B cell (primary cell): Measurements from ENCODE around the gene PARD3. TPM values are rescaled to one million over a fixed set of nuclear protein-coding genes. Genes with fewer than 3 reads are reported as not detected.

Experiments used
- ATAC-seq: fragments of 200-7000 bp; cut with Tn5 transposase; one replicate; pipeline ENCODE4 v1.10.0; 2021; ENCODE audit warnings: low read depth, mild to moderate bottlenecking, moderate number of reproducible peaks, moderate library complexity
- CTCF ChIA-PET: fragments of 350-600 bp; sonication (Branson Sonifier 250); formaldehyde crosslinking; loops from one replicate; lab custom pipeline; 2021; ENCODE audit warnings: antibody characterized with exemption, inconsistent platforms; lab: Charles Lee
- POLR2A ChIA-PET: fragments of 350-600 bp; sonication (Branson Sonifier 250); formaldehyde crosslinking; loops from one replicate; lab custom pipeline; 2021; ENCODE audit warnings: antibody characterized with exemption; lab: Charles Lee
- DNase-seq: peaks from one replicate; pipeline ENCODE4 v3.0.0; 2013
- H2AFZ ChIP-seq: 2 replicates; pipeline ENCODE4 v1.6.1; 2012; ENCODE audit warnings: mild to moderate bottlenecking, low read depth, low read length; ENCODE audit not compliant: insufficient read depth, poor library complexity, severe bottlenecking
- H3K27ac ChIP-seq, 2 donors: 1 replicate in 1 of 2; 2 replicates in 1 of 2; pipeline ENCODE4 v1.5.1; 2012 to 2013; ENCODE audit warnings: low read length in 2 of 2, mild to moderate bottlenecking in 2 of 2, moderate library complexity in 1 of 2
- H3K27me3 ChIP-seq, 4 experiments: fragments of 200-600 bp in 1 of 4; sonication (generic) in 1 of 4; replicated peaks in 1 of 4; 1 replicate in 2 of 4; 2 replicates in 2 of 4; pipeline versions ENCODE4 v1.6.1 to v1.7.0; 2013 to 2016; ENCODE audit warnings: low read length in 3 of 4, mild to moderate bottlenecking in 2 of 4, mixed read lengths in 1 of 4, moderate library complexity in 1 of 4; ENCODE audit not compliant: insufficient read depth in 4 of 4, control insufficient read depth in 3 of 4; ENCODE audit errors: control extremely low read depth in 1 of 4
- H3K36me3 ChIP-seq, 2 experiments: replicated peaks in 1 of 2; 1 replicate in 1 of 2; 2 replicates in 1 of 2; pipeline versions ENCODE4 v1.6.1 to v1.7.1; 2013; ENCODE audit warnings: low read length in 1 of 2; ENCODE audit not compliant: insufficient read depth in 2 of 2, control insufficient read depth in 1 of 2; ENCODE audit errors: control extremely low read depth in 1 of 2, extremely low read depth in 1 of 2
- H3K4me1 ChIP-seq, 2 donors: fragments of 200-600 bp in 1 of 2; sonication (generic) in 1 of 2; 1 replicate in 1 of 2; 2 replicates in 1 of 2; pipeline versions ENCODE4 v1.5.1 to v1.6.1; 2013 to 2017; ENCODE audit warnings: low read length in 2 of 2; ENCODE audit not compliant: control insufficient read depth in 2 of 2, insufficient read depth in 2 of 2
- H3K4me2 ChIP-seq: replicated peaks from 2 replicates; pipeline ENCODE3; 2012; ENCODE audit warnings: mild to moderate bottlenecking, low read depth, low read length; ENCODE audit not compliant: poor library complexity, severe bottlenecking
- H3K4me3 ChIP-seq, 5 experiments: fragments of 200-600 bp in 1 of 5; sonication (generic) in 1 of 5; 1 replicate in 3 of 5; 2 replicates in 2 of 5; pipeline versions ENCODE4 v1.5.1 to v1.7.0; 2011 to 2016; ENCODE audit warnings: low read length in 4 of 5, mild to moderate bottlenecking in 4 of 5, low read depth in 2 of 5, control low read depth in 1 of 5, moderate library complexity in 1 of 5; ENCODE audit not compliant: insufficient read depth in 1 of 5; ENCODE audit errors: control extremely low read depth in 1 of 5, extremely low read depth in 1 of 5
- H3K79me2 ChIP-seq: fragments of 200-600 bp; sonication (generic); one replicate; pipeline ENCODE4 v1.6.0; 2016; ENCODE audit warnings: low read length; ENCODE audit not compliant: control insufficient read depth, insufficient read depth
- H3K9ac ChIP-seq: fragments of 200-600 bp; sonication (generic); 2 replicates; pipeline ENCODE4 v1.6.1; 2017; ENCODE audit warnings: mild to moderate bottlenecking, low read length, moderate library complexity
- H3K9me3 ChIP-seq, 3 donors: one replicate each; pipeline versions ENCODE4 v1.6.1 to v1.7.1; 2013; ENCODE audit warnings: low read length in 2 of 3; ENCODE audit not compliant: control insufficient read depth in 2 of 3, insufficient read depth in 1 of 3; ENCODE audit errors: control extremely low read depth in 1 of 3
- H4K20me1 ChIP-seq: 2 replicates; pipeline ENCODE4 v1.6.0; 2012; ENCODE audit warnings: mild to moderate bottlenecking, low read length; ENCODE audit not compliant: insufficient read depth, control insufficient read depth, poor library complexity, severe bottlenecking
- H3K27ac Mint-ChIP-seq: one replicate; pipeline ENCODE4 v1.8.0; 2021; ENCODE audit warnings: mixed read lengths
- H3K27me3 Mint-ChIP-seq: one replicate; pipeline ENCODE4 v1.8.0; 2021; ENCODE audit warnings: mixed read lengths
- H3K4me1 Mint-ChIP-seq: one replicate; pipeline ENCODE4 v1.8.0; 2021; ENCODE audit warnings: mixed read lengths
- H3K4me3 Mint-ChIP-seq: one replicate; pipeline ENCODE4 v1.8.0; 2021; ENCODE audit warnings: mixed read lengths
- H3K9me3 Mint-ChIP-seq: one replicate; pipeline ENCODE4 v1.8.0; 2022; ENCODE audit warnings: mixed read lengths; ENCODE audit not compliant: insufficient read depth
- EZH2 ChIP-seq: IDR thresholded peaks from 2 replicates; pipeline ENCODE4 v1.6.1; 2012; ENCODE audit warnings: borderline replicate concordance, low read depth, mild to moderate bottlenecking, moderate library complexity, low read length; ENCODE audit not compliant: insufficient read depth, poor library complexity, severe bottlenecking
- WGBS: methylation state at CpG from one replicate; pipeline ENCODE4 v1.1.5; 2013; ENCODE audit warnings: missing lambda C conversion rate; ENCODE audit not compliant: insufficient coverage; 5-methylcytosine and 5-hydroxymethylcytosine counted together
- intact Hi-C: fragments of 100-400 bp; cut with micrococcal nuclease; formaldehyde crosslinking; loops from one replicate; pipeline ENCODE4 v1.10.0; 2022
- polyA plus RNA-seq: library from polyadenylated mRNA; depleted of rRNA; stranded (reverse); fragments of >200 nt; gene quantifications from 2 replicates; pipeline ENCODE4 v1.2.3, GENCODE V29; 2012
- total RNA-seq, 2 donors: library from RNA; stranded (reverse); fragments of 120-200 nt in 1 of 2; gene quantifications; 1 replicate in 1 of 2; 2 replicates in 1 of 2; pipeline versions ENCODE4 v1.2.3 to v1.2.4, GENCODE V29; 2013 to 2022
- TF ChIP-seq, protein P1 (sequence below): fragments of 200-600 bp; IDR thresholded peaks from one replicate; pipeline ENCODE4 v1.8.0; 2022; ENCODE audit warnings: antibody characterized with exemption, mild to moderate bottlenecking

PARD3 gene
- total and polyA plus RNA-seq, 2 donors (not counting 1 experiment from before 2014, with no cell fraction given), result not detected

- intact Hi-C loops, result no loop called here
- H3K4me3 ChIP-seq, result no peak overlapping the region
- H3K79me2 ChIP-seq, result no peaks in the 10 kb centered on the region
- POLR2A ChIA-PET, result no interaction called here
- H3K9ac ChIP-seq, result no peak overlapping the region
- H3K27me3 Mint-ChIP-seq, result no peaks in the 10 kb centered on the region
- TF ChIP-seq, protein P1, sequence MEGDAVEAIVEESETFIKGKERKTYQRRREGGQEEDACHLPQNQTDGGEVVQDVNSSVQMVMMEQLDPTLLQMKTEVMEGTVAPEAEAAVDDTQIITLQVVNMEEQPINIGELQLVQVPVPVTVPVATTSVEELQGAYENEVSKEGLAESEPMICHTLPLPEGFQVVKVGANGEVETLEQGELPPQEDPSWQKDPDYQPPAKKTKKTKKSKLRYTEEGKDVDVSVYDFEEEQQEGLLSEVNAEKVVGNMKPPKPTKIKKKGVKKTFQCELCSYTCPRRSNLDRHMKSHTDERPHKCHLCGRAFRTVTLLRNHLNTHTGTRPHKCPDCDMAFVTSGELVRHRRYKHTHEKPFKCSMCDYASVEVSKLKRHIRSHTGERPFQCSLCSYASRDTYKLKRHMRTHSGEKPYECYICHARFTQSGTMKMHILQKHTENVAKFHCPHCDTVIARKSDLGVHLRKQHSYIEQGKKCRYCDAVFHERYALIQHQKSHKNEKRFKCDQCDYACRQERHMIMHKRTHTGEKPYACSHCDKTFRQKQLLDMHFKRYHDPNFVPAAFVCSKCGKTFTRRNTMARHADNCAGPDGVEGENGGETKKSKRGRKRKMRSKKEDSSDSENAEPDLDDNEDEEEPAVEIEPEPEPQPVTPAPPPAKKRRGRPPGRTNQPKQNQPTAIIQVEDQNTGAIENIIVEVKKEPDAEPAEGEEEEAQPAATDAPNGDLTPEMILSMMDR, result no peak
- no peak for TF ChIP-seq EZH2
- H3K4me1 Mint-ChIP-seq, result no peaks in the 10 kb centered on the region
- H3K27me3 ChIP-seq, result no peaks in the 10 kb centered on the region
- H4K20me1 ChIP-seq, result no peaks in the 10 kb centered on the region
- peaks cover 3% of the 10 kb centered on the region for H3K9me3 Mint-ChIP-seq
- no peak for DNase-seq
- no peak overlapping the region for H3K27ac Mint-ChIP-seq
- CTCF ChIA-PET, result no interaction called here
- H3K4me2 ChIP-seq, result no peak overlapping the region
- H3K4me1 ChIP-seq, result no peaks in the 10 kb centered on the region
- no peak overlapping the region for H2AFZ ChIP-seq
- H3K36me3 ChIP-seq, result no peaks in the 10 kb centered on the region
- peaks cover 0 to 38% (median 0%) of the 10 kb centered on the region in 3 donors for H3K9me3 ChIP-seq
- no peak overlapping the region for H3K27ac ChIP-seq
- 95% methylated on average over 5 of the region's 6 CpGs for WGBS
- no peak for ATAC-seq
- H3K4me3 Mint-ChIP-seq, result no peak overlapping the region
Measured at GRCh38 chr10:34089253-34089652, 725.8 kb downstream of the PARD3 start.

- H3K27ac Mint-ChIP-seq, result no peak overlapping the region
- ChIA-PET CTCF (no interaction called here), POLR2A (no interaction called here)
- peaks cover 3% of the 10 kb centered on the region for H3K9me3 Mint-ChIP-seq
- no peak for DNase-seq
- Histone ChIP-seq H3K4me3 (no peak overlapping the region), H4K20me1 (no peaks in the 10 kb centered on the region), H3K79me2 (no peaks in the 10 kb centered on the region), H3K4me2 (no peak overlapping the region), H3K4me1 (no peaks in the 10 kb centered on the region), H3K9me3 (peaks cover 0 to 34% (median 0%) of the 10 kb centered on the region in 3 donors), H2AFZ (no peak overlapping the region), H3K9ac (no peak overlapping the region), H3K27ac (no peak overlapping the region), H3K27me3 (no peaks in the 10 kb centered on the region), H3K36me3 (no peaks in the 10 kb centered on the region)
- no peak overlapping the region for H3K4me3 Mint-ChIP-seq
- no peak for TF ChIP-seq EZH2
- TF ChIP-seq, protein P1, result no peak
- WGBS, result 94% methylated on average over 9 of the region's 9 CpGs
- H3K4me1 Mint-ChIP-seq, result no peaks in the 10 kb centered on the region
- no peaks in the 10 kb centered on the region for H3K27me3 Mint-ChIP-seq
- ATAC-seq, result no peak
- intact Hi-C loops, result no loop called here
Measured at GRCh38 chr10:34088208-34088794, 726.8 kb downstream of the PARD3 start.
